ENCODE results near the gene KCNK16.

DNA sequence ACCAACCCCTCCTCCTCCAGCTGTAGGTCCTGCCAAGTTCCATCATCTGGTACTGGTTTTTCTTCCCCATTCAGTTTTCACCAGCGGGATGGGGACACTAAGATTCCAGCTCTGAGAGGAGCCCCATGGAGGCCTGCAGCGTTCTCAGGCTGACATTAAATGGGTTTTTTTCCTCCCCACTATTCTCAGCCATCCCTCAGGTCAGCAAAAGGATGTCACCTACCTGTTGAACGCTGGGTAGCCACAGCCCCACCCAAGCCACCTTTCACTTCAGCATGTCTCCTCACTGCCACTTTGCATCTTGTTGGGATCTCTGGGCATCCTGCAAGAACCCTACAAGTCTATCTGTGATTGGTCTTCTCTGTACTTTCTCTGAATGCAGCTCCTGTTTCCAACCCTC, 15.0 kb downstream of the KCNK16 start:
- no peak for TF ChIP-seq EZH2 (IDR thresholded peaks at IDR 0.05)
- TF ChIP-seq POLR2AphosphoS5 (IDR thresholded peaks at IDR 0.05; ENCODE audit: borderline replicate concordance, low read depth, low read length): no peak
- no peak for TF ChIP-seq FOXP2 (optimal IDR thresholded peaks at IDR 0.05; ENCODE audit: control extremely low read depth, extremely low read length, insufficient read depth)
